CD4-positive, CD25-positive, alpha-beta regulatory T cell (primary cell): Measurements from ENCODE around the gene LY6G6F. TPM values are rescaled to one million over a fixed set of nuclear protein-coding genes. Genes with fewer than 3 reads are reported as not detected.

Experiments
- ATAC-seq, 2 donors: fragments of 150-1000 bp; cut with Tn5 transposase; one replicate each; pipeline ENCODE4 v1.10.0; 2021; ENCODE audit warnings: low read depth in 2 of 2, moderate number of reproducible peaks in 2 of 2, moderate library complexity in 1 of 2
- DNase-seq, 3 donors: peaks; one replicate each; pipeline versions ENCODE4 v3.0.0 to v3.0.0-alpha.2; 2012 to 2022; ENCODE audit warnings: mixed read lengths in 1 of 3
- H3K27ac ChIP-seq: one replicate; pipeline ENCODE4 v1.7.0; 2013; ENCODE audit warnings: mild to moderate bottlenecking, low read length; ENCODE audit not compliant: insufficient read depth, poor library complexity, severe bottlenecking
- H3K27me3 ChIP-seq: one replicate; pipeline ENCODE4 v1.7.0; 2013; ENCODE audit warnings: low read length; ENCODE audit not compliant: control insufficient read depth, insufficient read depth
- H3K36me3 ChIP-seq: one replicate; pipeline ENCODE4 v1.7.0; 2013; ENCODE audit warnings: mild to moderate bottlenecking, low read length, moderate library complexity; ENCODE audit not compliant: control insufficient read depth, insufficient read depth
- H3K4me1 ChIP-seq: 2 replicates; pipeline ENCODE4 v1.7.0; 2013; ENCODE audit warnings: mild to moderate bottlenecking, low read length; ENCODE audit not compliant: insufficient read depth, control insufficient read depth, poor library complexity, severe bottlenecking
- H3K4me3 ChIP-seq: one replicate; pipeline ENCODE4 v1.7.0; 2013; ENCODE audit warnings: low read depth, mild to moderate bottlenecking, low read length, moderate library complexity
- H3K9me3 ChIP-seq, 2 experiments: 1 replicate in 1 of 2; 2 replicates in 1 of 2; pipeline ENCODE4 v1.7.0; 2013; ENCODE audit warnings: low read length in 2 of 2, mild to moderate bottlenecking in 1 of 2, moderate library complexity in 1 of 2; ENCODE audit not compliant: control insufficient read depth in 2 of 2
- H3K27ac Mint-ChIP-seq, 3 donors: one replicate each; pipeline ENCODE4 v1.8.0; 2020 to 2022; ENCODE audit warnings: mild to moderate bottlenecking in 3 of 3, mixed read lengths in 3 of 3, moderate library complexity in 2 of 3
- H3K27me3 Mint-ChIP-seq: one replicate; pipeline ENCODE4 v1.8.0; 2022; ENCODE audit warnings: mild to moderate bottlenecking, mixed read lengths
- H3K36me3 Mint-ChIP-seq: one replicate; pipeline ENCODE4 v1.8.0; 2020; ENCODE audit warnings: mixed read lengths
- H3K4me1 Mint-ChIP-seq, 4 donors: one replicate each; pipeline ENCODE4 v1.8.0; 2020 to 2022; ENCODE audit warnings: mixed read lengths in 4 of 4, mild to moderate bottlenecking in 1 of 4
- H3K4me3 Mint-ChIP-seq, 4 donors: one replicate each; pipeline ENCODE4 v1.8.0; 2020 to 2022; ENCODE audit warnings: mild to moderate bottlenecking in 4 of 4, mixed read lengths in 4 of 4, moderate library complexity in 3 of 4
- H3K9me3 Mint-ChIP-seq, 7 donors: one replicate each; pipeline ENCODE4 v1.8.0; 2020 to 2022; ENCODE audit warnings: mixed read lengths in 7 of 7, mild to moderate bottlenecking in 3 of 7, moderate library complexity in 2 of 7
- polyA plus RNA-seq, 4 donors: library from polyadenylated mRNA; unstranded; fragments of 300-500 nt; fragmentation: Illumina TruSeq; gene quantifications; one replicate each; pipeline ENCODE4 v1.2.3, GENCODE V29; 2021
- total RNA-seq: library from RNA; stranded (reverse); gene quantifications from one replicate; pipeline ENCODE4 v1.2.3, GENCODE V29; 2022

LY6G6F gene
- total and polyA plus RNA-seq, 5 donors from 2014 or later = 1.5 TPM; not detected in 4

DNA sequence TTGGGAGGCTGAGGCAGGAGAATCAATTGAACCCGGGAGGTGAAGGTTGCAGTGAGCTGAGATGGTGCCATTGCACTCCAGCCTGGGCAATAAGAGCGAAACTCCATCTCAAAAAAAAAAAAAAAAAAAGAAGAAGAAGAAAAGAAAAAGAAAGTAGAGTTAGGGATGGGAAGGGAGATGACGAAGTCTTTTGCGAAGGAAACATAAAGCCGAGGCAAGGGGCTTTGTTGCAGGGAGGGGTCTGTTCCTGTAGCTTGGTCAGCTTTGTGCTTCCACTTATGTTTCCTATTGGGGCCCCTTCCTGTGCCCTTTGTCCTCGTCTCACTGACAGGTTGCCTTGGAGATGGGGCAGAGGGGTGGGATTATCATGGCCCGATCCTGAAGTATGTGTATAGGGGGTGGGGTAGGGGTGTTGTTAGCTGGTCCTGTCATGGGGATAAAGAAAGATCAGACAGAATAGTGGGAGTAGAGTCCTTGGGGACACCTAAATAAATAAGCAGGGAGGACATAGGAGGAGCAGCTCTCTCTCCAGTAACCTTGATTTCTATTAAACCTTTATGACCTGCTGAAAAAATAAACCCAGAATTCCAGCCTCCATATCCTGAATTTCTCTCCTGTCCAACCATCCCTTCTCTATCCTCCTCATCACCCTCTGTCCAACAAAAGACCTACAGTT, 30.8 kb downstream of the LY6G6F start:
- H3K27me3 Mint-ChIP-seq = no peaks in the 10 kb centered on the region
- H3K4me3 ChIP-seq = peak overlapping the region; percentile 93
- H3K9me3 ChIP-seq = no peaks in the 10 kb centered on the region
- H3K4me1 Mint-ChIP-seq = peaks cover 18 to 81% (median 49%) of the 10 kb centered on the region in 4 donors
- DNase-seq = no peak
- no peak for ATAC-seq
- H3K27ac ChIP-seq = peak overlapping the region; percentile 91
- H3K36me3 ChIP-seq = peaks cover 18% of the 10 kb centered on the region
- H3K36me3 Mint-ChIP-seq = peaks cover 9% of the 10 kb centered on the region
- no peaks in the 10 kb centered on the region for H3K27me3 ChIP-seq
- no peaks in the 10 kb centered on the region for H3K9me3 Mint-ChIP-seq
- H3K4me1 ChIP-seq = peaks cover 69% of the 10 kb centered on the region
- peak overlapping the region; percentile 89 to 95 (median 94) for H3K27ac Mint-ChIP-seq
- H3K4me3 Mint-ChIP-seq = peak overlapping the region; percentile 97 to 99 (median 98)

DNA sequence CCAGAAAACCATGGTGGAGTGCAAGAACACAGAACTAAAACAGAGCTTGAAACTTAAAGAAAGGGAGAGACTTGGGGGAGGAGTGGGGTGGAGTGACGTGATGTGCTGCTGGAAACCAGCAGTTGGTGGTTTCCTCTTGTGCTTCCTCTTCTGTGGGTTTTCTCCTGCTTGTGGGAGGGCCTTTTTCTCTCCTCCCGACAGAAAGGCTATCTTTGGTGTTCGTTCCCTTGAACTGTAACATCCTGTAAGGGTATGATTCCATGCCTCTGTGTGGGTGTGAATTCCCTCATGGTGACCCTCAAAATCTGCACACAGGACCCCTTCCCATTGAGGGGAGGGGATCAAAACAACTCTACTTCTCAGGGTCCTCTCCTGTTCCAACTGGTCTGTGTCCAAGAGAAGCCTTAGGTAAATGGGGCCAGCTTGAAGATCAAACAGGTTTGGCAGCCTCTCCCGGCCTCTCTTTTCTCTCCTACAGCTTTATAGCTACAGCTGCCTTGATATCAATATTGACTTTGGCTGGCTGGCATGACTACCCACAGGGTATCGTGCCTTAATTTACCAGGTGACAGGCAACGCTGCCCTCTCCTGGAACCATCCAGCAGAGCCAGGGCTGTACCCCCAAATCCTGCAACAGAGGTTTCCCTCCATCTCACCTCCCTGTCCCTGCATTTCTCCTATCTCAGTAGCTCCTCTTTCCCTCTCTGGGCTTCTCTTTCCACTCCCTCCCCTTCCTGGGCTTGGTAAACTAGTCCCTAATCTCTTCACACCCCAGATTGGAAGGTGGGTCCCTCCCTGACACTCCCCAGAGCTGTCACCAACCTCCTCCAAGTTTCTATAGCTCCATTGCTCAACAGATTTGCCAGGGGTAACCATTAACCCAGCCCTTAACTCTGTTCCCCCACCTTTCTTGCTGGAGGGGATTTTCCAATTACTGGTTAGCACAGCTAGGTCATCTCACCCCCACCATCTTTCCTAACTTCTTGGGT, 31.6 kb downstream of the LY6G6F start:
- Mint-ChIP-seq H3K27ac (peak overlapping the region; percentile 89 to 95 (median 94)), H3K36me3 (peaks cover 6% of the 10 kb centered on the region), H3K4me3 (peak overlapping the region; percentile 97 to 99 (median 98)), H3K9me3 (no peaks in the 10 kb centered on the region), H3K4me1 (peaks cover 18 to 77% (median 46%) of the 10 kb centered on the region in 4 donors), H3K27me3 (no peaks in the 10 kb centered on the region)
- Histone ChIP-seq H3K4me1 (peaks cover 69% of the 10 kb centered on the region), H3K4me3 (peak overlapping the region; percentile 80), H3K9me3 (no peaks in the 10 kb centered on the region), H3K36me3 (peaks cover 12% of the 10 kb centered on the region), H3K27me3 (no peaks in the 10 kb centered on the region), H3K27ac (peak overlapping the region; percentile 91)
- peak; percentile 65 to 88 (median 76) for DNase-seq
- ATAC-seq = peak in 1 of 2 donors; percentile 26

DNA sequence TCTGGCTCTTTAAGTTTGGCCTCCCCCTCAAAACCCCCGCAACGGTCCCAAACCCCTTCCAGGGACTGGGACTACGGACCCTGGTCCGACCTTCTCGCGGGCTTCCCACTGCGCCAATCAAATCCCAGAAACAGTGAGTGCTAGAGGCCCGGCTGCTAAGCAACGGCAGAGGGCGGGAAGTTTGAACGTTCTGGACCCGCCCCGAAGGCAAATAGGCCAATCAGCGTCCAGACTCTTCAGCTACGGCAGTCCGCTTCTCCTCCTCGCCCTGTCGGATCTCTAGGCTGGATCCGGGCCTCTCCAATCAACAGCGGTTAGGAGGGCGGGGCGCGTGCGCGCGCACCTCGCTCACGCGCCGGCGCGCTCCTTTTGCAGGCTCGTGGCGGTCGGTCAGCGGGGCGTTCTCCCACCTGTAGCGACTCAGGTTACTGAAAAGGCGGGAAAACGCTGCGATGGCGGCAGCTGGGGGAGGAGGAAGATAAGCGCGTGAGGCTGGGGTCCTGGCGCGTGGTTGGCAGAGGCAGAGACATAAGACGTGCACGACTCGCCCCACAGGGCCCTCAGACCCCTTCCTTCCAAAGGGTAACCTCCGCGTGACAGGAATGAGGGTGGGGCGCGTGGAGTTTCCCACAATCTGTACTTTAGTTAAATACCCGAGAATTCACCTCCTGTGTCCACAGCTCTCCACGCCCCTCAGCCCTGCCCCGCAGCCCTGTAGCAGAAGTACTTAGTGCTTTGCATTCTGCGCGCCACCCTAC, 33.2 kb downstream of the LY6G6F start, which contains the start of gene MSH5:
Gene MSH5 (plus strand): TSS at position 367 of the 758 bp plus-strand sequence. CDS start 462 bp downstream, outside the sequence.
- DNase-seq (peak; percentile 94 to 98 (median 94)), ATAC-seq (peak; percentile 92 to 93)
- Mint-ChIP-seq H3K9me3 (no peaks in the 10 kb centered on the region), H3K27me3 (no peaks in the 10 kb centered on the region), H3K4me3 (peak within 1 kb of the TSS; percentile 97 to 99 (median 98)), H3K27ac (peak within 1 kb of the TSS; percentile 94 to 98 (median 95)), H3K4me1 (peaks cover 18 to 62% (median 40%) of the 10 kb centered on the region in 4 donors), H3K36me3 (no peaks in the 10 kb centered on the region)
- Histone ChIP-seq H3K36me3 (peaks cover 2% of the 10 kb centered on the region), H3K4me1 (peaks cover 54% of the 10 kb centered on the region), H3K4me3 (peak within 1 kb of the TSS; percentile 75), H3K27ac (peak within 1 kb of the TSS; percentile 91), H3K9me3 (no peaks in the 10 kb centered on the region), H3K27me3 (no peaks in the 10 kb centered on the region)

DNA sequence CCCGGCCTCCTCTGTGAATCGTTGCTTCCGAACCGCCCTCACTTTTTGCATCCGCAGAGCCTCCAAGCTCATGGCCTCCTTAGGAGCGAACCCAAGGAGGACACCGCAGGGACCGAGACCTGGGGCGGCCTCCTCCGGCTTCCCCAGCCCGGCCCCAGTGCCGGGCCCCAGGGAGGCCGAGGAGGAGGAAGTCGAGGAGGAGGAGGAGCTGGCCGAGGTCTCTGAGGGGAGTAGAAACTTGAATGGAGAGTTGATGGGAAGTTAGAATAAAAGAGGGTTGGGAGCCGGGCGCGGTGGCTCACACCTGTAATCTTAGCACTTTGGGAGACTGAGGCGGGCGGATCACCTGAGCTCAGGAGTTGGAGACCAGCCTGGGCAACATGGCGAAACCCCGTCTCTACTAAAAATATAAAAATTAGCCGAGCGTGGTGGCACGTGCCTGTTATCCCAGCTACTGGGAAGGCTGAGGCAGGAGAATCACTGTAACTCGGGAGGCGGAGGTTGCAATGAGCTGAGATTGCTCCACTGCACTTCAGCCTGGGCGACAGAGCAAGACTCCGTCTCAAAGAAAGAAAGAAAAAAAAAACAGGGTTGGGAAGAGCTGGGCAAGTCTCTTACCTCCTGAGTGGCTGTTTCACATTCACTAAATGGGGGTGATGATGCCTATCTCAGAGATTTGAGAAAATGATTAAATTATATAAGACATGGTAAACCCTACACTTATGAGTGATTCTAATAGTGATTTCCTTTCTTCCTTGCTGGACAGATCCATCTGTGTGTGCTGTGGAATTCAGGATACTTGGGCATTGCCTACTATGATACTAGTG, 33.9 kb downstream of the LY6G6F start:
- Histone ChIP-seq H3K4me1 (peaks cover 48% of the 10 kb centered on the region), H3K9me3 (no peaks in the 10 kb centered on the region), H3K27ac (peak overlapping the region; percentile 91), H3K36me3 (peaks cover 2% of the 10 kb centered on the region), H3K27me3 (no peaks in the 10 kb centered on the region), H3K4me3 (peak overlapping the region; percentile 75)
- ATAC-seq = no peak
- no peak for DNase-seq
- Mint-ChIP-seq H3K36me3 (no peaks in the 10 kb centered on the region), H3K27ac (peak overlapping the region; percentile 58 to 98 (median 94)), H3K4me3 (peak overlapping the region; percentile 97 to 99 (median 98)), H3K4me1 (peaks cover 18 to 54% (median 38%) of the 10 kb centered on the region in 4 donors), H3K27me3 (no peaks in the 10 kb centered on the region), H3K9me3 (no peaks in the 10 kb centered on the region)

DNA sequence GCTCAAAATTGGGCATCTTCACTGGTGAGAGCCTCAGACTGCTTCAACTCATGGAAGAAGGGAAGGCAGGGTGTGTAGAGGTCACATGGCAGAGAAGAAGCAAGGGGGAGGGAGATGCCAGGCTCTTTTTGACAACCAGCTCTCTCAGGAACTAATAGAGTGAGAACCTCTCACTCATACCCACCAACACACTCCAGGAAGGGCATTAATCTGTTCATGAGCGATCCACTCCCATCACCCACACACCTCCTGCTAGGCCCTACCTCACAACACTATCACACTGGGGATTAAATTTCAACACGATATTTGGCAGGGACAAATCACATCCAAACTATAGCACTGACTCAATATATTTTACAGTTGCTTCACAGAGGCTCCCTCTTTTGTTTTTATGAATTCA, 35.1 kb downstream of the LY6G6F start:
- ATAC-seq (no peak), DNase-seq (no peak)
- Mint-ChIP-seq H3K36me3 (no peaks in the 10 kb centered on the region), H3K9me3 (no peaks in the 10 kb centered on the region), H3K4me3 (peak overlapping the region in 2 of 4 donors; percentile 73 to 99), H3K4me1 (peaks cover 18 to 43% (median 36%) of the 10 kb centered on the region in 4 donors), H3K27ac (peak overlapping the region in 2 of 3 donors; percentile 54 to 78), H3K27me3 (no peaks in the 10 kb centered on the region)
- Histone ChIP-seq H3K27me3 (no peaks in the 10 kb centered on the region), H3K4me1 (peaks cover 37% of the 10 kb centered on the region), H3K9me3 (no peaks in the 10 kb centered on the region), H3K4me3 (no peak overlapping the region), H3K27ac (no peak overlapping the region), H3K36me3 (peaks cover 2% of the 10 kb centered on the region)

DNA sequence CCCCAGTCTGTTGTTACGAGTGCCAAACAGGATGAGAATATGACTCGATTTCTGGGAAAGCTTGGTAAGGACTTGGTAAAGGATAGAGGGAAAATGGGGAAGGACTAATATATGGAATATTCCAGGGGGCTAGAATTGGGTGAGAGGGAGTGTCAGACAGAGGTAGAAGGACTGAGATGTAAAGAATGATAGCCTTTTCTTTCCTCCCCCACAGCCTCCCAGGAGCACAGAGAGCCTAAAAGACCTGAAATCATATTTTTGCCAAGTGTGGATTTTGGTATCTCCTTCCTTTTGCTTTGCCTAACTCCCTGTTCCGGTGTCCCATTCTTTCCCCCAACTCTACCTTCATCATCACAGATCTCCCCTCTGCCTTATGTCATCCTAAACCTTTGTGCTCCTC, 36.2 kb downstream of the LY6G6F start:
- Histone ChIP-seq H3K36me3 (peaks cover 2% of the 10 kb centered on the region), H3K9me3 (no peaks in the 10 kb centered on the region), H3K4me1 (peaks cover 26% of the 10 kb centered on the region), H3K27me3 (no peaks in the 10 kb centered on the region), H3K27ac (no peak overlapping the region), H3K4me3 (no peak overlapping the region)
- H3K27ac Mint-ChIP-seq = peak overlapping the region in 1 of 3 donors; percentile 33
- no peak for ATAC-seq
- H3K9me3 Mint-ChIP-seq = no peaks in the 10 kb centered on the region
- H3K4me3 Mint-ChIP-seq = peak overlapping the region in 2 of 4 donors; percentile 28 to 72
- no peaks in the 10 kb centered on the region for H3K27me3 Mint-ChIP-seq
- peaks cover 6% of the 10 kb centered on the region for H3K36me3 Mint-ChIP-seq
- DNase-seq = no peak
- peaks cover 14 to 35% (median 27%) of the 10 kb centered on the region in 4 donors for H3K4me1 Mint-ChIP-seq
